C4-2B (cell line): Measurements from ENCODE around the gene KIAA1755.

ENCODE experiments used
- H3K27ac ChIP-seq: fragments of 450-650 bp; 2 replicates; pipeline ENCODE4 v1.5.1; 2017
- ZFX ChIP-seq: fragments of 450-650 bp; IDR thresholded peaks from 2 replicates; pipeline ENCODE4 v1.6.1; 2017
- TF ChIP-seq, protein P1 (sequence below): fragments of 450-650 bp; conservative IDR thresholded peaks from 2 replicates; pipeline ENCODE4 v1.5.1; 2017; ENCODE audit warnings: mild to moderate bottlenecking

KIAA1755 gene

GRCh38 chr20:38203337-38203980 is 57.1 kb downstream of the KIAA1755 start:
- TF ChIP-seq ZFX: no peak
- TF ChIP-seq, protein P1, sequence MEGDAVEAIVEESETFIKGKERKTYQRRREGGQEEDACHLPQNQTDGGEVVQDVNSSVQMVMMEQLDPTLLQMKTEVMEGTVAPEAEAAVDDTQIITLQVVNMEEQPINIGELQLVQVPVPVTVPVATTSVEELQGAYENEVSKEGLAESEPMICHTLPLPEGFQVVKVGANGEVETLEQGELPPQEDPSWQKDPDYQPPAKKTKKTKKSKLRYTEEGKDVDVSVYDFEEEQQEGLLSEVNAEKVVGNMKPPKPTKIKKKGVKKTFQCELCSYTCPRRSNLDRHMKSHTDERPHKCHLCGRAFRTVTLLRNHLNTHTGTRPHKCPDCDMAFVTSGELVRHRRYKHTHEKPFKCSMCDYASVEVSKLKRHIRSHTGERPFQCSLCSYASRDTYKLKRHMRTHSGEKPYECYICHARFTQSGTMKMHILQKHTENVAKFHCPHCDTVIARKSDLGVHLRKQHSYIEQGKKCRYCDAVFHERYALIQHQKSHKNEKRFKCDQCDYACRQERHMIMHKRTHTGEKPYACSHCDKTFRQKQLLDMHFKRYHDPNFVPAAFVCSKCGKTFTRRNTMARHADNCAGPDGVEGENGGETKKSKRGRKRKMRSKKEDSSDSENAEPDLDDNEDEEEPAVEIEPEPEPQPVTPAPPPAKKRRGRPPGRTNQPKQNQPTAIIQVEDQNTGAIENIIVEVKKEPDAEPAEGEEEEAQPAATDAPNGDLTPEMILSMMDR: no peak
- H3K27ac ChIP-seq: no peak overlapping the region

- TF ChIP-seq ZFX: no peak
- TF ChIP-seq, protein P1: no peak
- no peak overlapping the region for H3K27ac ChIP-seq
Observed at GRCh38 chr20:38202982-38203293, 57.6 kb downstream of the KIAA1755 start.

DNA sequence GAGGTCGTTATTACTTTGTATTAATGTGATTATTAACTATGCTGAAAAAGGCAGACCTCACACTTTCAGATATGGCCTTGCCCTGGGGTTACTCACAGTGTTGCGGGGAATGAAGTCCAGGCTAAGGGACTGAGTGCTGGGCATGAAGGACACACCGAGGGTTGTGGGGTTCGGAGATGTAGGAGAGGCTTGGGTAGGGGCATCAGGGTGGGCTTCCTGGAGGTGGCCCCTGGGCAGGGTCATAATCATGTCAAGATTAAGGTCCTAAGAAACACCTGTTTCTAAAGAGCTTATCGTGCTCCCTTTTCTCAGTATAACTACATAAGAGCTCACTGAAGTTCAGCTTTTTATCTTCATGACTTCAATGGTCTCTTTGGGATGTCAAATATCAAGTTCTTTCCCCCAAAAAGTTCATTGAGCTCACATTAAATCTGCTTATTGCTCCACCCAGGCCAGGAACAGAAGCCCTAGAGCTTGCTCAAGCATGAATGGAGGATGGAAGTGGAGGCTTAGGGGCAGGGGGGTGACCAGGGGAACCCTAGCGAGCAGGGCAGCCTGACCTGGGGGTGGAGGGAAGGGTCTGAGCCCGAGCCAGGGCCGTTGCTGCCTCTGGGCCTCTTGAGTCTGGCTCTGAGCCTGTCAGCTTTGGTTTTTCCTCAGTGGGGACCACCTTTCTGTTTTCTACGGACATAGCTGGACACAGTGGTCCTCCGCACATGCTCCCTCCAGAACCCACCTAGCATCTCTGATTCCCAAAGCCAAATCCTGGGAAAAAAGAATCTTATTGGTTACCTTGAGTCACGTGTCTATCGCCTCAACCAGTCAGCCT is 58.2 kb downstream of the KIAA1755 start:
- H3K27ac ChIP-seq: no peak overlapping the region
- TF ChIP-seq, protein P1: no peak

GRCh38 chr20:38201356-38201755 is 59.2 kb downstream of the KIAA1755 start:
- no peak overlapping the region for H3K27ac ChIP-seq
- TF ChIP-seq ZFX: no peak
- TF ChIP-seq, protein P1: no peak

GRCh38 chr20:38200646-38201045 is 59.9 kb downstream of the KIAA1755 start:
- TF ChIP-seq, protein P1: no peak
- no peak for TF ChIP-seq ZFX
- H3K27ac ChIP-seq: no peak overlapping the region

- TF ChIP-seq ZFX: no peak
- TF ChIP-seq, protein P1: no peak
- no peak overlapping the region for H3K27ac ChIP-seq
Observed at GRCh38 chr20:38199501-38200390, 60.8 kb downstream of the KIAA1755 start.
